GM19397 (cell line): Measurements from ENCODE around the gene ZEB1.
"Not testable (repeated sequence)": the region's sequence is repeated elsewhere in the genome, so short reads cannot be mapped to it uniquely, and the experiment has no call there.

Source experiments
- ATAC-seq: cut with Tn5 transposase; IDR thresholded peaks from one replicate; pipeline ENCODE4 v1.9.1; 2021; ENCODE audit warnings: mild to moderate bottlenecking, moderate library complexity; ENCODE audit not compliant: unreplicated experiment

Gene ZEB1

DNA sequence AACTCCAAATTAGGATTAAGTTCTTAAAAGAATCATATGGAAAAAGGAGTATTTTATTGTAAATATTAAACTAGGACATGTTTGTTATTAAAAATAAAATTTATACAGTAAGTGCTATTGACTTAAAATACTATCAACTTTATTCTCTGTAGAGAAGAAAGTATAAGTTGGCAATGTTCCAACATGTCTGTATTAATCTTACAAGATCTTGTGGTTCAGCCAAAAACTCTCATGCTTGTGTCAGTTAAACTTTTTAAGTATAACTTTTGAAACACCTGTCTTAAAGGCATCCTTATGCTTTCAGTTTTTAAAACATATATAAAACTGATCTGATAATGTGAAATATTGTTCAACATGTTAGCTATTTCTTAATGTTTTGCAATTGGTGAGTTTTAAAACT lies 160.7 kb downstream of the ZEB1 start:
- no peak for ATAC-seq

DNA sequence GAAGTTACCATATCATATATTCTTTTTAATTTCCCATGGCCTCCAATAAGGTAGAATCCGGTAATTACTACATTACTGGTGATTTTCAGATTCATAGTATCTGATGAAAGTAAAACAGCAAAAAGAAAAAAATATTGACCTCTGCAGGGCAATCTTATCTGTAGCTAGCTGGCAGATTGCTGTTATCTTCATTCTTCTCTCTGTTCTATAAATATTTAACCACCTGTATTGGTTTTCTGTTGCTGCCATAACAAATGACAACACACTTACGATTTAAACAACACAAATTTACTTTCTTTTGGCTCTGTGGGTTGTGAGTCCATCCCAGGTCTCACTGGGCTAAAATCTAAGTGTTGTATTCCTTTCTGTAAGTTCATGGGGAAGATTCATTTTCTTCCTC lies 164.5 kb downstream of the ZEB1 start:
- ATAC-seq = no peak

DNA sequence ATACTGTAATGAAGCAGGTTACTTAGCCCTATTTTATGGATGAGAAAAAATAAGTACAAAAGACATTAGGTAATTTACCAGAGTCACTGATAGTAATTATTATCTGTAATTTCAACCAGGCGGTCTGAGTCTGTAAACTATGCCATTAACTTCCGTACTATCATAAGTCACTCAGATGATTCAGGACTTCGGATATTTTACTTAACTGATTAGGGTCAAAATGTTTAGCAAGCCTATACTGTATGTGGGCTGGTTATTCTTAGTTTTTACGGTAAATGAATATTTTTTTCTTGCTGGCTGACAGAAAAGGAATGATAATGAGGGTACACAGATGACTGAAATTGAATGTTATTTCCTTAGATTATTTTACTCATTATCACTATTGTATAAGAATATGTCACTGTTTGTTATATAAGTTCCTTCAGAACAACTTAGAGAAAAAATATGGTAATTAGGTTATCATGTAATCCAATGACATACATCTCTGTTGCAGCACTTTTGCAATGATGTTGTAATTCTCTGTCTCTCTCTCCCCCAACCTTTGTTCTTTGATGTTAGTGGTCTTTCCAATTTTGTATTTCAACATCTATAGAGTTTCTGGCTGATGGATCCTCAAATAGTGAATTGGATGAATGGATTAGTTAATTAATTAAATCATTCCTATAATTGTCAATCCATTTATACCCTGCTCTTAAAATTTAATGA lies 165.6 kb downstream of the ZEB1 start:
- no peak for ATAC-seq

DNA sequence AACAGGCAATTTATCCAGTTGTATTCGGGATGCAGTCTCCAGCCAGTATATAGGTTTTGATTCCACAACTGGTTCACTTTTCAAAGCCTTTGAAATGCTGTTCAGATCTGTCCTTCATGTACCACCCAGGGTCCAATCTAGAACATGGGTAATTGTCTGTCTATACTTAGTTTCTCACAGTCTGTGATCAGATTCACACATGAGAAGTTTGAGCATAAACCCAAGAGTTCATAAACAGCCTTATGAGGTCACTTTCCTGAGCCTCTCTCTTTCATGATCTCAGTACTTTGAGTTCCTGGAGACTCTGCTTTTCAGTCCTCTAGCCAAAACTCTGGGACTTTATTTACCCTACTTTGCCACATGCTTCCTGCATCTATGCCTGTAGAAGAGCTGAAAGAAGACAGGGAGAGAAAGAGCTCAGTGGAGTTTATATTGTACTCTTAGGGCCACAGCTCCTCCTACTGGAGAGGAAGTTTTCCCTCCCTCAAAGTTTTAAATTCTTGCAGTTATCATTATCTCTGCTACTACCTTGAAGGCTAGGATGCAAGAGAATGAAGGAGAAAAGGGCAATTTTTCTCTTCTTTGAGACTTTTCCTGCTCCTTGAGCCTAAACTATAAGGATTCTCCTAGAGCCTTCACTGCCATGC lies 172.0 kb downstream of the ZEB1 start:
- no peak for ATAC-seq

DNA sequence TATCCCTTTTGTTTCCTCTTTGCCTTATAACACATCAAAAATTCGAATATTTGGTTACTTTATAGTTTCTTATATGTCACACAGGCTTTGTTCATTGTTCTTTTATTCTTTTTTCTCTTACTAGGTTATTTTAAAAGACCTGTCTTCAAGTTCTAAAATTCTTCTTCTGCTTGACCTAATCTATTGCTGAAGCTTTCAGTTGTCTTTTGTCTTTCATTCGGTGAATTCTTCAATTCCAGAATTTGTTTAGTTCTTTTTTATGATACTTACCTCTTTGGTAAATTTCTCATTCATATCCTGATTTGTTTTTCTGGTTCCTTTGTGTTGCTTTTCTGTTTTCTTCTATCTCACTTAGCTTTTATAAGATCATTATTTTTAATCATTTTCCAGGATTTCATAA lies 188.4 kb downstream of the ZEB1 start:
- ATAC-seq = no peak

DNA sequence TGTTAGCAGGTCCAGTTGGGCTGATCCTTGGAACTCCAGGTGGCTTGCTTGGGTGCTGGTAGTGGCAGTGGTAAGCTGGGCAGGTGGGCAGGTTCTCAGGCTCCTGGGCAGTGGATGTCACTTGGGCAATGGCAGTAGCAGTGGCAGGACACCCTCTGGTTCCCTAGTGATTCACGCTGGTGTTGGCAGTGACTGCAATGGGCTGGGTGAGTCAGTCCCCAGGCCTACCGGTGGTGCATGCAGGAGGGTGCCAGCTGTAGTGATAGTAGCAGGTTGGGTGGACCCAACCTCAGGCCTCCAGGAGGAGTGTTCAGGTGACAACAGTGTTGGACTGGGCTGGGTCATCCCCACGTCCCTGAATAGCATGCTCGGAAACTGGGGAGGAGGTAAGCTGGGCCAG lies 189.2 kb downstream of the ZEB1 start:
- no peak for ATAC-seq

DNA sequence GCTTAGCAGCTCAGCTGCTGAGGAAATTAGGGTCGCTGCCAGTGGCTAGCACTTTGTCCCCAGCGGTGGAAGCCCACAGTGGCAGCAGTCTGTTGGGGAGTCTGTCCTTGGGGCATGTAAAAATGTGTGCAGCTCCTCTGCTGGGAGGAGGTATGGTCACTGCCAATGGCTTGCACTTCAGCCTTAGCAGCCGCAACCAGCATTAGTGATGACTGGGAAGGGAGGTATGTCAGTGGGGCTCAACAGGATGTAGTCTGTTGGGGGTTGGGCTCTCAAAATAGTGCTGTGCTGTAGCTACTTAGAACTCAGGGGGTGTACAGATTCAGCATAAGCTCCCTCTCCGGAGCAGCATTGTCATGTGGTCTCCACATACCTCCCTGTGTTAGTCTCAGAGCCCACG lies 189.9 kb downstream of the ZEB1 start:
- ATAC-seq = no peak

DNA sequence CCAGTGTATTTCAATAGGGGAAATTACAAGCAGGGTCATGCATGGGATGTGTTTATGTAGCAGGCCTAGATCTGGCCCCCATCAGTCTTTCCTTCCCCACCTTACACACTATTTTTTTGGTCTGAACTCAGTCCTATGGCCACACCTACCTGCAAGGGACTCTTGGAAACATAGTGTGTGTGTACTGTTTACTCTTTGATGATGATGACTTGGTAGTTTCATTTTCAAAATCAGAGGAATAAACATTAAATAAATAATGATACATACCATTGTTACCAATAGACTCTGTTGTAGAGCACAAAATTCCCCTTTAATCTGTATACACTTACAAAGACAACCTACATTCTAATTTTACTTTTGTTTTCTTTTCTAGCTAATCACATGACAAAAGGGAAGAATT lies 191.0 kb downstream of the ZEB1 start:
- ATAC-seq = no peak

DNA sequence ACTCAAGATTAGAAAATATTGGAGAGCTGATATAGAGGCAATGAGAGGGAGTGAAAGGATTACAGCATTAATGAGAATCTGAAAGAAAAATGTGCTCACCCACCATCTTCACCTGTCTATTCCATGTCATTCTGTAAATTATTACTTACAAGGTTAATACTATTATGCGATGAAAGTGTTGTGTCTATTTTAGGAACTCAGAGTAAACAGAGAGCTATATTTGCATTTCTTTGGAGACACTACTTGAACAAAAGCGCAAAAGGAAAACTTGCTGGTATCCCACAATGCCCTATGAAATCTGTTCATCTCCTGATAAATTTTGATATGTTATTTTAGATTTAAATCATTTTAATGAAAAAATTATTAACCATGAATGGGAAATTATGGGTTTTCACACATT lies 196.1 kb downstream of the ZEB1 start:
- no peak for ATAC-seq

DNA sequence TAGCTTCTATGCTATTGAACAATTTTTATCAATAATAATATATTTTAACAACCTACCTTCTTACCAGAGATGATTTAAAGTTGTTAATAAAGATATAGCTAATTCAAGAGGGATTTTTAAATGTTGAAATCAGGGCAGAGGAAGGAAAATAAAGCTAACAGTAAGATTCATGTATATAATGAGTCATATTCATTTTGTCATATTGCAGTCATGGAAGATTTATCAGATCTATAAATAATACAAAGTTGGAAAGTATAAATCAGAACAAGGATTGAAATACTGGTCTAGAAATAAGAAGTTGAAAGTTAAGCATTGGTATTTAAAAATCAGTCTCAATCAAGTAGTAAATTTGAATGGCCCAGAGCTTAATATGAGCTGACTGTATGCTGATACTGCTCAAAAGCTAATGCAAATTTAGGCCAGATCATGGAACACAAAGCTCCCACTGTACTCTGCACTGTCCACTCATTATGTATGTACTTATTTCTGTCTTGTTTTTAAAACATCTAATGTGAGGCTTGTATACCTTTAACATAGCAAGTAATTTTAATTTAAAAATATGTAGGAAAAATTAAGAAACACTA lies 196.9 kb downstream of the ZEB1 start:
- no peak for ATAC-seq

DNA sequence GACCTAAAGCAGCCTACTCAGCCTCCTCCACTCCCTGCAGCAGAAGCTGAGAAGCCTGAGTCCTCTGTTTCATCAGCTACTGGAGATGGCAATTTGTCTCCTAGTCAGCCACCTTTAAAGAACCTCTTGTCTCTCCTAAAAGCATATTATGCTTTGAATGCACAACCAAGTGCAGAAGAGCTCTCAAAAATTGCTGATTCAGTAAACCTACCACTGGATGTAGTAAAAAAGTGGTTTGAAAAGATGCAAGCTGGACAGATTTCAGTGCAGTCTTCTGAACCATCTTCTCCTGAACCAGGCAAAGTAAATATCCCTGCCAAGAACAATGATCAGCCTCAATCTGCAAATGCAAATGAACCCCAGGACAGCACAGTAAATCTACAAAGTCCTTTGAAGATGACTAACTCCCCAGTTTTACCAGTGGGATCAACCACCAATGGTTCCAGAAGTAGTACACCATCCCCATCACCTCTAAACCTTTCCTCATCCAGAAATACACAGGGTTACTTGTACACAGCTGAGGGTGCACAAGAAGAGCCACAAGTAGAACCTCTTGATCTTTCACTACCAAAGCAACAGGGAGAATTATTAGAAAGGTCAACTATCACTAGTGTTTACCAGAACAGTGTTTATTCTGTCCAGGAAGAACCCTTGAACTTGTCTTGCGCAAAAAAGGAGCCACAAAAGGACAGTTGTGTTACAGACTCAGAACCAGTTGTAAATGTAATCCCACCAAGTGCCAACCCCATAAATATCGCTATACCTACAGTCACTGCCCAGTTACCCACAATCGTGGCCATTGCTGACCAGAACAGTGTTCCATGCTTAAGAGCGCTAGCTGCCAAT lies 202.2 kb downstream of the ZEB1 start:
- ATAC-seq = no peak

DNA sequence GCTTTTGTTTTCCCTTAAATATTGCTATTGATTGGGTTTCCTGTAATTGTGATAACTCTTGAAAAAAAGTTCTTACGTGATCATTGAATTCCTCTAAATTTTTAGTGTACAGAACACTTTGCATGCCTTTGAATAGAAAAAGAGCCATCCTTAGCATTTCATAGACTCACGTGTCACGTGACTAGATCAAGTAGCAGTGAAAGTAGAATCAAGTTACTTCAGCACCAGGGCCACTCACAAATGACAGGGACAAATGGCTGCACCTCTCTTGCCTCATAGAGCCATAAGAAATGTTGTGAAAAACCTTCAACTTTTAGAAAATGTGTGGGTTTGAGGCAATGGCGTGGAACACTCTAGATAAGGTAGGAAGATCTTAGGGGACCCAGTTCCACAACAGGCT lies 203.8 kb downstream of the ZEB1 start:
- no peak for ATAC-seq

DNA sequence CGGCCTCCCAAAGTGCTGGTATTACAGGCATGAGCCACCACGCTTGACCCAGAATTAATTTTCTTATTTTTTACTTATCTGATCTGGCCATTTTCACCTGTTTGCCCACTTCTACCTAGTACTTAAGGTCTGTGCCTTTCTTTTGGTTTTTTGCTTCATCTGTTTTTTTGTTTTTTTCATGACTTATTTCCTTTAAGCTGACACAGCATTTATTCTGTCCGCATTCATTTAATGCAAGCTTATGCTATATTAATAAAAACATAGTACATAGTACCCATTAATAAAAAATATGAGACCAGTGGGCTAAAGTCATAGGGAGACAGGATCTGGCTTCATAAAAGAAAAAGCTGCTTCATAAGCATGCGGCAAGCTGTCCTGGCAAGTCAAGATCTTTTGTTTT lies 205.4 kb downstream of the ZEB1 start:
- no peak for ATAC-seq

DNA sequence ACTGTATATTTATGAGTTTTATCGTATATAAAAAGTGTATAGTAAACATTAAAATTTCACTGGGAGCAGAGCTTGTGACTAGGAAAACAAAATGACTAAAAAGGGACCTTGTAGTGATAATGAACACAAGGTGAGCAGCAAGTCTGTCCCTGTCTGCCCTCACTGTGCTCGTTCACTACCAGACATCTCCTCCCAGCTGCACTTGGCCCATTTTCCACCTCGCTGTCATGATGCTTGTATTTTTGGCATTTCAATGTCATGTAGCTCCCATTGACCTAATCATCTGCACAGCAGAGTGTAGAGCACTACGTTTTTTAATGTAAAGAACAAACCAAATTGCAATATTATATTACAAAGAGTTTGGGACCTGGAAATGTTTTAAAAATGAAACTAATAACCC lies 207.2 kb downstream of the ZEB1 start:
- ATAC-seq = no peak

DNA sequence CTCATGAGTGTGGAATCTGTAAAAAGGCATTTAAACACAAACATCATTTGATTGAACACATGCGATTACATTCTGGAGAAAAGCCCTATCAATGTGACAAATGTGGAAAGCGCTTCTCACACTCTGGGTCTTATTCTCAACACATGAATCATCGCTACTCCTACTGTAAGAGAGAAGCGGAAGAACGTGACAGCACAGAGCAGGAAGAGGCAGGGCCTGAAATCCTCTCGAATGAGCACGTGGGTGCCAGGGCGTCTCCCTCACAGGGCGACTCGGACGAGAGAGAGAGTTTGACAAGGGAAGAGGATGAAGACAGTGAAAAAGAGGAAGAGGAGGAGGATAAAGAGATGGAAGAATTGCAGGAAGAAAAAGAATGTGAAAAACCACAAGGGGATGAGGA lies 207.7 kb downstream of the ZEB1 start:
- ATAC-seq = no peak

DNA sequence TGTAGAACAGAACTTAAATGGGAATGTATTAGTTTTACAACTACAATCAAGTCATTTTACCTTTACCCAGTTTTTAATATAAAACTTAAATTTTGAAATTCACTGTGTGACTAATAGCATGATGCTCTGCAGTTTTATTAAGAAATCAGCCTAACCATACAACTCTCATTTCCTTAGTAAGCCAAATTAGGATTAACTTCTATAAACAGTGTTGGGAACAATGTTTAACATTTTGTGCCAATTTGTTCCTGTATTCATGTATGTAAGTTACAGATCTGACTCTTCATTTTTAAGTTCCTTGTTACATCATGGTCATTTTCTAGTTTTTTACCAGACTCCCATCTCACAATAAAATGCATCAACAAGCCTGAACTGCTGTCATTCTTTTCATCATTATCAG lies 209.8 kb downstream of the ZEB1 start:
- no peak for ATAC-seq

DNA sequence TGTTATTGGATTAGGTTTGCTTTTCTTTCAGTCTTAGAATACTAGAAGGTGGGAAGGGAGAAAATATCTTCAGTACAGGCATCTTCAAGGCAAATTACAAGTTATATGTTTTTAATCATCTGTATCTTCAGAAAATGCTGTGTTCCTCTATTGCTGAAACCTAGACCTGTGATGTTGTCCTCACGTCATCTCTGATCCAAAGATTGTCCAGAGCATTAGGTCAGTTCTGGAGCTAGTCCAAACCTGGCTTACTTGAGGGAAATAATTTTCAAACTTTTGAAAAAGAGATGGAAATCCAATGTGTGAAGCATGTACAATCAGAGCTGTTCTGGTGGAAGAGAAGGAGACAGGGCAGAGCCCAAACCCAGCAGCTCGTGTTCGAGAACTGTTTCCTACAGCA lies 217.3 kb downstream of the ZEB1 start:
- ATAC-seq = no peak

DNA sequence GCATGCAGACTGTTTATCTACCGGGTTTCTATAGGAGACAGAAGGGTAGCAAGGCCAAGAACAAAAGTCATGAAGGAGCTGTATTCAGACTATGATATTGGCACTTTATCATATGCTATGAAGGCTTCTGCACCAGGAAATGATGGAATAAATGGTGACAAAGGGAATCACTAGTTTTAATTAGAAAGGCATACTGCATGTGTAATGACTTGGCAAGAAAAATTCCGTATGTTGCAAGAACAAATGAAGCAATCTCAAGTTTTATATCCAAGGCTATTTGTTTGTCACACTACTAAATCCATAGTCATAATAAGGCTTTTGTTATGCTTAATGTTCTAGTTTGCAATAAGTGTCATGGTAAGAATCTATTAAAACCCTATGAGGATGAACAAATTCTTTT lies 230.9 kb downstream of the ZEB1 start:
- ATAC-seq = no peak

DNA sequence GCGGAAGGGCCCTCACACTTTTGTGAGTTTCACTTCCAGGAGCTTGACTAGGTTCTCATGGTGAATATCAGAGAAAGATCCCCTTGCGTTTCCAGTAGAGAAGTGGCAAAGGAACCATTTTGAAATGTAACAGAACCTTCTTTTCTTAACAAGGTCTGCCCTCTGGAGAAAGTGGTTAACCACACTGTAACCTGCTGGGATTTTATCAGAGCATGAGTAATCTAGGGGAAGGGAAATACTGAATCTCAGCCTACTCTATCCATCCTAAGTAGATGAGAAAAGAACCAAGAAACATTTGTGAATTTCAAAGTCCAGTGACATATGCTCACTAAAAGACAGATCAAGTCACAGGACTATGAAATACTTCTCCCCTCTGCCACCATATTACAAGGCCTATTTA lies 235.5 kb downstream of the ZEB1 start:
- no peak for ATAC-seq

DNA sequence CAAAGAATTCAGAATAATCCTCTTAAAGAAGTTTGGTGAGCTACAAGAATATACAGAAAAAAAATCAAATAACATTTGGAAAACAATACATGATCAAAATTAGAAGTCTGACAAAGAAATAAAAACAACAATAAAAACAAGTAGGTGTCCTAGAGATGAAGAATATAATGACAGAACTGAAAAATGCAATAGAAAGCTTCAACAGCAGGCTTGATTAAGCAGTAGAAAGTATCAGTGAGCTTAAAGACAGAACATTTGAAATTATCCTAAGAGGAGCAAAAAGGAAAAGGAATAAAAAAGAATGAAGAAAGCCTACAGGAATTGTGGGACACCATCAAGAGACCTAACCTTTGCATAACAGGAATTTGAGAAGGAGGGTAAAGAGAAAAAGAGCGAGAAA lies 238.8 kb downstream of the ZEB1 start:
- ATAC-seq = no peak

DNA sequence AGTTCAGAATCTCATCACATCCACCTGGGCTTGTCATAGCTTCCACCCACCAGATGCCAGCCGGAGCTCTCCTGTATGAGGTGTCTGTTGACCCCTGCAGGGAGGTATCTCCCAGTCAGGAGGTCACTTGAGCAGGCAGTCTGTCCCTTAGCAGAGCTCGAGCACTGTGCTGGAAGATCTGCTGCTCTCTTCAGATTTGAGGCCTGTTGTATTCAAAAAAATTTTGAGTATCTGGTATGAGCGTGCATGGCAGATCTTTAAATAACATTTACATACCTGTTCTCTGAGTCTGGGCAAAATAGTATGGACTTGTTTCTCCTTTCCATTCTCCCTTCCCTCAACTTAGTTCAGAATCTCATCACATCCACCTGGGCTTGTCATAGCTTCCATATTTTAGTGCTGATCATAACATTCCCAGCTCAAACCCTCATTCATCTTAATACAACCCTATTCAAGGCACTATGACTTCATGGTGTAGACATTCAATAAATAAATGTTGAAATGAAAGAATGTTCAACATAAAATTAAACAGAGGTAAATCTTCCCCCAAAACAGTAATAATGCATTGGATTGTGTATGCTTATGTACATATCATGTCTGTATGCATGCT lies 249.3 kb downstream of the ZEB1 start:
- ATAC-seq = not testable (repeated sequence)
